HL-60 (cell line): ENCODE data around the gene SLC38A11.

Experiments
- CTCF ChIP-seq: IDR thresholded peaks from one replicate; pipeline ENCODE4 v1.5.1; 2011; ENCODE audit warnings: low read length, control low read depth, inconsistent platforms; ENCODE audit not compliant: insufficient read depth
- GABPA ChIP-seq: IDR thresholded peaks from 2 replicates; pipeline ENCODE4 v1.6.1; 2012; ENCODE audit warnings: low read depth

DNA sequence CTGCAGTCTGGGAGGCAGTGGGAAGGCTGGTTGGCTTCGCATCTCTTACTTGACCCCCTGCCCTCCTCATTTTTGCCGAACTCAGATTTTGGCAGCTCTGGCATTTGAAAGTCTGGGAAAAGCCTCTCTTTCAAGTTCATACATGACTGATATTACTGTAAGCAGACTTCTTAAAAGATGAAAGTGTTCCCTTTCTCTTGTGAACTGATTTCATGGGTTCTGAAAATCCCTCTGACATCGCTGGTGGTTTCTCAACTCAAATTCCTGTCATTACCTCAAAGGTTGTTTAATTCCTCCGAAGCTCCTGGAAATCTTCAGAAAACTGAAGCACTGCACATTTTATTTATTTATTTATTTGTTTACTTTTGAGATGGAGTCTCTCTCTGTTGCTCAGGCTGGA, 16.9 kb upstream of the SLC38A11 start:
- TF ChIP-seq CTCF (no peak), GABPA (no peak)
